ENCODE data around the gene ETF1. TPM values are rescaled to one million over a fixed set of nuclear protein-coding genes. Genes with fewer than 3 reads are reported as not detected.
A peak's percentile ranks its signal among the peaks of the same experiment; 100 is the strongest.
"Not testable (repeated sequence)": the region's sequence is repeated elsewhere in the genome, so short reads cannot be mapped to it uniquely, and the experiment has no call there.

ETF1 gene
- total and polyA plus RNA-seq, 8 donors = 68.9 to 112 (median 80.0) TPM

DNA sequence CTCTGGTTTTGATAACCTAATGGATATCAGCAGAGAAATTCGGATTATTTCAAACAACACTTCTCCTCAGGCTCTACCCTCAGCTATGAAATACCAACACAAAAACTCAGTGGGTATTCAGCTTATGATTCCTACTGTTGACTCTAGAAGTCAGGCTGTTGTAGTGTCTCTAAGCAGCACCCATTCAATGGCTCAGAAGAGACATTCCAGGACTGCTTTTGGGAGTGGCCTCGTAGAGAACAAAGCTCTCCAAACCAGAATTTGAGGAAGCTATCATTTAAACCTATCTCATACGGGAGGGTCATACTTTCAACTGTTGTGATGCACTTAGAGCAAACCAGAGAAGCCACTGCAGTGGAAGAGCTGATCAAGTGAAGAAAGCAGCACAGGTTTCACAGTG, 34.1 kb downstream of the ETF1 start:
- ATAC-seq = peak; percentile 80

DNA sequence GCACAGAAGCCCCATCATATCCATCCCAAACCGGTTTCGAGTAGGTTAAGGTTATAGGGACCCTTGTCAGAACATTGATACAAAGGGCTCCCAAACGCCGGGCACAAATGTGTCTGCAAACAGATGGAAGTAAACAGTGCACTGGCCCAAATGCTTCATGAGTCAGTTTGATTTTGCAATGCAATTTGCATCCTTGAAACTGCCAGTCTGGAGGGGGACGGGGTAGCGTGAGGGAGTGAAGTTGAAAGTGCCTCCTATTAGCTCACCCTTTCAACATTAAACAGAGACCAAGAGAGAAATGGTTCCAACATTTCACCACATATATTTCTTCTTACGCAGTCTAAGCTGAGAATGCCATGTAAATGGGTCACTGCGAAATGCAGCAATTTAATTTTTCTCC, 35.6 kb downstream of the ETF1 start:
- H3K27ac ChIP-seq = peak overlapping the region in 1 of 2 donors; percentile 35
- H3K9me3 ChIP-seq; H3K4me3 ChIP-seq; H3K27me3 ChIP-seq; DNase-seq; intact Hi-C loops (cut with DNase I): not testable (repeated sequence)
- H3K4me1 ChIP-seq = peaks cover 3 to 18% of the 10 kb centered on the region in 2 donors
- peaks cover 0 to 63% of the 10 kb centered on the region in 2 donors for H3K36me3 ChIP-seq
- ATAC-seq = peak; percentile 64

More for the DNA sequence above, 34.1 kb downstream of the ETF1 start:
- DNase-seq = no peak
- Histone ChIP-seq H3K9me3 (no peaks in the 10 kb centered on the region), H3K27me3 (no peaks in the 10 kb centered on the region), H3K36me3 (peaks cover 0 to 77% of the 10 kb centered on the region in 2 donors), H3K4me1 (peaks cover 3 to 18% of the 10 kb centered on the region in 2 donors), H3K4me3 (no peak overlapping the region), H3K27ac (peak overlapping the region; percentile 33 to 35)
- intact Hi-C loops (cut with DNase I) = no loop called here
- TF ChIP-seq, protein P1, sequence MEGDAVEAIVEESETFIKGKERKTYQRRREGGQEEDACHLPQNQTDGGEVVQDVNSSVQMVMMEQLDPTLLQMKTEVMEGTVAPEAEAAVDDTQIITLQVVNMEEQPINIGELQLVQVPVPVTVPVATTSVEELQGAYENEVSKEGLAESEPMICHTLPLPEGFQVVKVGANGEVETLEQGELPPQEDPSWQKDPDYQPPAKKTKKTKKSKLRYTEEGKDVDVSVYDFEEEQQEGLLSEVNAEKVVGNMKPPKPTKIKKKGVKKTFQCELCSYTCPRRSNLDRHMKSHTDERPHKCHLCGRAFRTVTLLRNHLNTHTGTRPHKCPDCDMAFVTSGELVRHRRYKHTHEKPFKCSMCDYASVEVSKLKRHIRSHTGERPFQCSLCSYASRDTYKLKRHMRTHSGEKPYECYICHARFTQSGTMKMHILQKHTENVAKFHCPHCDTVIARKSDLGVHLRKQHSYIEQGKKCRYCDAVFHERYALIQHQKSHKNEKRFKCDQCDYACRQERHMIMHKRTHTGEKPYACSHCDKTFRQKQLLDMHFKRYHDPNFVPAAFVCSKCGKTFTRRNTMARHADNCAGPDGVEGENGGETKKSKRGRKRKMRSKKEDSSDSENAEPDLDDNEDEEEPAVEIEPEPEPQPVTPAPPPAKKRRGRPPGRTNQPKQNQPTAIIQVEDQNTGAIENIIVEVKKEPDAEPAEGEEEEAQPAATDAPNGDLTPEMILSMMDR (IDR thresholded peaks at IDR 0.05) = no peak

DNA sequence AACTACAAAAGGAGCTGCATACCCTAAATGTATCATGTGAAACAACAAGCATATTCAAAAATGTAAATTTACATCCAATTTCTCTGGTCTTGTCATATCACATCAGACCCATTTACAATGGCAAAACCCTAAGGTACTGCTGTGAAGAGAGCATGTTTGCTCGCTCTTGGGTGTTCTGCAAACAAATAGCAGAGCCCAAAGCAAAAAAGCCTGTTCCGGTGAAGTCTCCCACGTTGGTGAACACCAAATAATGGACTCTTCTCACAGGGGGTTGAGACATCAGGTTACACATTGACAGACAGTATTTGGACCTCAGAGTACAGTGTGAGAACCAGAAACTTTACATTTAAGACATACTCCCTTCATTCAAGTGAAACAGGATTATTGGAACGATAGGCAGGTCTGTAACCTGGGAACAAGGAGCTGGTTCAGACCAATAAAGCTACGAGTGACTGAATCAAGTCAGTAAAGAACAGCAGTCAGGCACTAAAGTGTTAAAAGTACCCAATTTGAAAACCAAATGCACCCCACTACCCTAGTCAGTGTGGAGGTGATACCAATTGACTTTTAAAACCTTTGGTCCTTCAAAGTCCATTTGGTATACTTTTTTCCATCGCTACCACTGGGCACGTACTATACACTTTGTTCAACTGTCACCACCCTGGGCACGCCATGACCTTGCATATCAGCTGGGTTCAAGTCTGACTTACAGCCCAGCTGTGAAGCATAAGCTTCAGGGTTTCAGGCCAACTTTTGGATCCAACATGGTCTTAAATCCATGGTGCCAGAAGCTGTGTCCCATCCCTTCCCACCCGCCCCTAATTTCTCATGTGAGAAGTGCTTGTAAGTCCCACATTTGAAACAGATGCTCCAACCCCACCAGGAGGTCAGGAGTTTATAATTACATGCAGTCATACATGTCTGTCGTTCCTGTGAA, 36.4 kb downstream of the ETF1 start:
- Histone ChIP-seq H3K36me3 (peaks cover 0 to 55% of the 10 kb centered on the region in 2 donors), H3K4me3 (no peak overlapping the region), H3K27ac (no peak overlapping the region), H3K9me3 (no peaks in the 10 kb centered on the region), H3K4me1 (peaks cover 3 to 18% of the 10 kb centered on the region in 2 donors), H3K27me3 (no peaks in the 10 kb centered on the region)
- TF ChIP-seq, protein P1 (IDR thresholded peaks at IDR 0.05) = no peak
- intact Hi-C loops (cut with DNase I) = no loop called here
- DNase-seq = no peak
- no peak for ATAC-seq

DNA sequence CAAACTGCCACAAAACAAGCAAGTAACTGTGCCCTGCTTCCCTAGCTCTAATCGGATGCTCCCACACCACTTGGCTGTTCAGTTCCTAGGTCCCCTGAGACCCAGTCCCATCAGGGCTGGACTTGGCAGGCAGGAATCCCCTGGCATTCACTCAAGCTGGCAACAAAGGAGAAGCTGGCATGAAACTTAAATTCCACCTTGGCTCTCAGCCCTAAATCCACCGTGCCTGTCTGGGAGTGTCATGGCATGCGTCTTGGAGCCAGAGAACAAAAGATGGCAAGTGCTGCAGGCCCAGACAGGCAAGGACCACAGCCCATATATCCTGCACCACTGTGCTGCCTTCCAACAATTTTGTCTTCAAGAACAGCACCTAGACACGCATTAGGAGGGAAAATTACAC, 38.2 kb downstream of the ETF1 start:
- TF ChIP-seq, protein P1 (IDR thresholded peaks at IDR 0.05) = no peak
- peaks cover 3 to 18% of the 10 kb centered on the region in 2 donors for H3K4me1 ChIP-seq
- DNase-seq (no peak), ATAC-seq (peak; percentile 12)
- intact Hi-C loops (cut with DNase I) = loop anchor here in 1 of 2 donors (5.0 kb wide), 1 partner anchor 52 kb away; no protein-coding TSS in a partner anchor
- H3K4me3 ChIP-seq = no peak overlapping the region
- no peaks in the 10 kb centered on the region for H3K9me3 ChIP-seq
- H3K27me3 ChIP-seq = no peaks in the 10 kb centered on the region
- H3K27ac ChIP-seq = no peak overlapping the region
- peaks cover 0 to 38% of the 10 kb centered on the region in 2 donors for H3K36me3 ChIP-seq

DNA sequence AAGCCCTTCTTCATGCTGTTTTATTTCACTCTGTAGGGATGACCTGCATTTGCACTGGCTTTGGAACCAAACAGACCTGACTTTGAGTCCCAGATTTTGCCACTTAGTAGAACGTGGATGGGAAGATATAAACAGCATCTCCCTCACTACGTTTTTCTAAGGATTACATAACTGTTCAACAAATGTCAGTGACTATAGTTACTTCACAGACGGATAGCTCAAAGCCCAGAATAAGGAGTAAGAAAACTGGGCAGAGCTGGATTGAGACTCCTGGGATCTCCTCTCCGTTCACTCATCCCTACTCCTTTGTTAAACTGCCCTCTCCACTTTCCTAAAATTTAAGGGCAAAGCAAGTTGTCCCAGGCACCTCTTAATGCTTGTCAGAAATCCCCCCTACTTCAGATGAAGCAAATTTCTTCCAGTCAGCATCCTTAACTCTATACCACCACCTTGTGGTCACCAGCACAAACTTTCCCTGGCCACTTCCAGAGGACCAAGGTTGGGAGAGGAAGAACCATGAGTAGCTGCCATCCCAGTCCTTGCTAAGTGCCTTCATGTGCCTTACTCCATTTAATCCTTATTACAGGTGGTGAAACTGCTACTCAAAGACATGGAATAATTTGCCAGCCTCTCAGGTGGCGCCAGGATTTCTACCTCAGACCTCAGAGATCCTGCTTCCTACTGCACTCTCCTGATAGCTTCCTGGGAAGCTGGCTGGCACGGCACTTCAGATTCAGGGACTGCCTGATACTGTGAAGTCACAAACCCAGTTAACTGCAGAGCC, 39.4 kb downstream of the ETF1 start:
- DNase-seq (peak in 1 of 4 donors; percentile 79), ATAC-seq (peak; percentile 89)
- H3K27ac ChIP-seq = no peak overlapping the region
- H3K9me3 ChIP-seq = no peaks in the 10 kb centered on the region
- H3K36me3 ChIP-seq = peaks cover 0 to 27% of the 10 kb centered on the region in 2 donors
- peaks cover 3 to 14% of the 10 kb centered on the region in 2 donors for H3K4me1 ChIP-seq
- intact Hi-C loops (cut with DNase I) = loop anchor here in 1 of 2 donors (5.0 kb wide), 1 partner anchor 51 kb away; no protein-coding TSS in a partner anchor
- H3K4me3 ChIP-seq = no peak overlapping the region
- no peaks in the 10 kb centered on the region for H3K27me3 ChIP-seq
- TF ChIP-seq, protein P1 (IDR thresholded peaks at IDR 0.05) = peak; percentile 59 to 79

All from left lung (tissue), 10 donors.